Measurements from ENCODE around the gene LRRC10B.
A peak's percentile ranks its signal among the peaks of the same experiment; 100 is the strongest.

DNA sequence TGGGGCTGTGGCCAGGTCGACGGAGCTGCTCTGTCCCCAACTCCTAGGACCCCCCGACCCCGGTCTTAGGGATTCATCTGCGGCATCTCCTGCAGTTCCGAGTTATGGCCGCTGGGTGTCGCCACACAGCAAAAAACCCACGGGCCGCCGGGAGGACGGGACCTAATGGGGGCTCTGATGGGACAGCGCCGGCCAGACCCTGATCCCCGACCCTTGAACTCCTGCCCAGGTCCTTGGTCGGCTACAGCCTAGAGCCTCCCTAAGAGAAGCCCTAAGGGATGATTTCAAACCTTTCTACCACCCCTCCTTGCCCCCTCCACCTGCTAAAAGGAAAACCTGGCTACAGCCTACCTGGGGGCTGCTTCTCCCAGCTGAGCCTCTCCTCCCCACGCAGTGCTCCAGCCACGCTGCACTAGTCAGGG is 30.8 kb upstream of the LRRC10B start:
- TF ChIP-seq SIN3A (IDR thresholded peaks at IDR 0.05; ENCODE audit: borderline replicate concordance, insufficient read depth, low read length) = no peak
- TF ChIP-seq TAF1 (IDR thresholded peaks at IDR 0.05; ENCODE audit: borderline replicate concordance, insufficient read depth, low read length) = no peak
- TF ChIP-seq POLR2AphosphoS5 (IDR thresholded peaks at IDR 0.05; ENCODE audit: low read depth, low read length) = no peak
- TF ChIP-seq, protein P1, sequence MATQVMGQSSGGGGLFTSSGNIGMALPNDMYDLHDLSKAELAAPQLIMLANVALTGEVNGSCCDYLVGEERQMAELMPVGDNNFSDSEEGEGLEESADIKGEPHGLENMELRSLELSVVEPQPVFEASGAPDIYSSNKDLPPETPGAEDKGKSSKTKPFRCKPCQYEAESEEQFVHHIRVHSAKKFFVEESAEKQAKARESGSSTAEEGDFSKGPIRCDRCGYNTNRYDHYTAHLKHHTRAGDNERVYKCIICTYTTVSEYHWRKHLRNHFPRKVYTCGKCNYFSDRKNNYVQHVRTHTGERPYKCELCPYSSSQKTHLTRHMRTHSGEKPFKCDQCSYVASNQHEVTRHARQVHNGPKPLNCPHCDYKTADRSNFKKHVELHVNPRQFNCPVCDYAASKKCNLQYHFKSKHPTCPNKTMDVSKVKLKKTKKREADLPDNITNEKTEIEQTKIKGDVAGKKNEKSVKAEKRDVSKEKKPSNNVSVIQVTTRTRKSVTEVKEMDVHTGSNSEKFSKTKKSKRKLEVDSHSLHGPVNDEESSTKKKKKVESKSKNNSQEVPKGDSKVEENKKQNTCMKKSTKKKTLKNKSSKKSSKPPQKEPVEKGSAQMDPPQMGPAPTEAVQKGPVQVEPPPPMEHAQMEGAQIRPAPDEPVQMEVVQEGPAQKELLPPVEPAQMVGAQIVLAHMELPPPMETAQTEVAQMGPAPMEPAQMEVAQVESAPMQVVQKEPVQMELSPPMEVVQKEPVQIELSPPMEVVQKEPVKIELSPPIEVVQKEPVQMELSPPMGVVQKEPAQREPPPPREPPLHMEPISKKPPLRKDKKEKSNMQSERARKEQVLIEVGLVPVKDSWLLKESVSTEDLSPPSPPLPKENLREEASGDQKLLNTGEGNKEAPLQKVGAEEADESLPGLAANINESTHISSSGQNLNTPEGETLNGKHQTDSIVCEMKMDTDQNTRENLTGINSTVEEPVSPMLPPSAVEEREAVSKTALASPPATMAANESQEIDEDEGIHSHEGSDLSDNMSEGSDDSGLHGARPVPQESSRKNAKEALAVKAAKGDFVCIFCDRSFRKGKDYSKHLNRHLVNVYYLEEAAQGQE (IDR thresholded peaks at IDR 0.05; ENCODE audit: insufficient read depth in 1 of 2, low read depth in 2 of 2, low read length in 2 of 2) = 0 out of 4 replicates have a peak, but pooled peaks of 1 of the 2 experiments have one; percentile 38
